HG02885 (cell line): ENCODE results near the gene FBXO47.

ENCODE experiments used
- ATAC-seq: cut with Tn5 transposase; IDR thresholded peaks from one replicate; pipeline ENCODE4 v1.9.1; 2021; ENCODE audit warnings: mild to moderate bottlenecking; ENCODE audit not compliant: unreplicated experiment, poor library complexity

Gene FBXO47

GRCh38 chr17:38888842-38889241 is 78.4 kb downstream of the FBXO47 start:
- ATAC-seq, result no peak

- no peak for ATAC-seq
Observed at GRCh38 chr17:38886643-38887010, 80.6 kb downstream of the FBXO47 start.
